NB4 (cell line): Measurements from ENCODE around the gene CHAD.

ENCODE experiments used
- DNase-seq: peaks from one replicate; pipeline ENCODE4 v3.0.0; 2010; ENCODE audit warnings: low read depth
- H3K4me3 ChIP-seq: one replicate; pipeline ENCODE4 v1.5.1; 2011; ENCODE audit warnings: mild to moderate bottlenecking, low read depth, low read length, moderate library complexity
- CTCF ChIP-seq: IDR thresholded peaks from one replicate; pipeline ENCODE4 v1.5.1; 2012; ENCODE audit warnings: low read depth, low read length
- MAX ChIP-seq: IDR thresholded peaks from 2 replicates; pipeline ENCODE4 v1.6.1; 2011; ENCODE audit warnings: low read depth, low read length
- MYC ChIP-seq: IDR thresholded peaks from 2 replicates; pipeline ENCODE4 v1.6.1; 2011; ENCODE audit warnings: low read depth, low read length
- POLR2A ChIP-seq: IDR thresholded peaks from 2 replicates; pipeline ENCODE4 v1.6.1; 2011; ENCODE audit warnings: mild to moderate bottlenecking; ENCODE audit not compliant: insufficient read length; ENCODE audit errors: extremely low read depth

The CHAD gene

DNA sequence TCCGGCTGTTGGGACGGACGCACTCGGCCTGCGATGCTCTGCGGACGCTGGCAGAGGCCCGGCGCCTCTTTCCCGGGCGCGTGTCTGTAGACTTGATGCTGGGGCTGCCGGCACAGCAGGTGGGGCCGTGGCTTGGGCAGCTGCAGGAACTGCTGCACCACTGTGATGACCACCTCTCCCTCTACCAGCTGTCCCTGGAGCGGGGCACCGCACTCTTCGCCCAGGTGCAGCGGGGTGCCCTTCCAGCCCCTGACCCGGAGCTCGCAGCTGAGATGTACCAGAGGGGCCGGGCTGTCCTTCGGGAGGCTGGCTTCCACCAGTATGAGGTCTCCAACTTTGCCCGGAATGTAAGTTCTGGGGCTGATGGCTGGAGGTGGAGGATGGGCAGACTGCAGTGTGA is 13.4 kb upstream of the CHAD start:
- no peak overlapping the region for H3K4me3 ChIP-seq
- TF ChIP-seq MYC (no peak), CTCF (no peak), MAX (no peak), POLR2A (no peak)
- no peak for DNase-seq

- no peak for DNase-seq
- TF ChIP-seq POLR2A: no peak
- TF ChIP-seq MAX: no peak
- no peak for TF ChIP-seq CTCF
- no peak for TF ChIP-seq MYC
- no peak overlapping the region for H3K4me3 ChIP-seq
These were observed 13.0 kb upstream of the CHAD start for GRCh38 chr17:50481648-50482047.

- TF ChIP-seq CTCF (no peak), MYC (no peak), MAX (no peak), POLR2A (no peak)
- H3K4me3 ChIP-seq: no peak overlapping the region
- DNase-seq: peak; percentile 51
These were observed 12.3 kb upstream of the CHAD start for GRCh38 chr17:50480854-50481490.

- peak overlapping the region; percentile 85 for H3K4me3 ChIP-seq
- no peak for DNase-seq
- TF ChIP-seq CTCF (no peak), MYC (no peak), MAX (no peak), POLR2A (no peak)
These were observed 11.6 kb upstream of the CHAD start for GRCh38 chr17:50480142-50480764.

GRCh38 chr17:50479522-50480141 is 11.0 kb upstream of the CHAD start:
- H3K4me3 ChIP-seq: peak overlapping the region; percentile 85
- TF ChIP-seq CTCF: peak; percentile 57
- peak; percentile 92 for TF ChIP-seq MYC
- no peak for TF ChIP-seq POLR2A
- peak; percentile 95 for TF ChIP-seq MAX
- peak; percentile 90 for DNase-seq
